ENCODE results near the gene AJM1. TPM values are rescaled to one million over a fixed set of nuclear protein-coding genes. Genes with fewer than 3 reads are reported as not detected.
A peak's percentile ranks its signal among the peaks of the same experiment; 100 is the strongest.

Gene AJM1
- total RNA-seq, 1 donor from 2014 or later: 0.52 TPM

- Histone ChIP-seq H3K9ac (ENCODE audit: low read depth in 1 of 3, low read length in 3 of 3) (peak within 1 kb of the TSS; percentile 70 to 87 (median 84)), H3K27ac (ENCODE audit: low read depth, low read length) (peak within 1 kb of the TSS; percentile 75), H3K4me3 (ENCODE audit: low read length in 3 of 3) (peak within 1 kb of the TSS; percentile 65 to 81 (median 78)), H3K27me3 (ENCODE audit: control insufficient read depth in 3 of 3, insufficient read depth in 3 of 3, low read length in 3 of 3) (no peaks in the 10 kb centered on the region), H3K36me3 (ENCODE audit: control insufficient read depth in 3 of 3, insufficient read depth in 3 of 3, low read length in 3 of 3) (peaks cover 3 to 4% (median 3%) of the 10 kb centered on the region in 3 donors), H3K9me3 (ENCODE audit: control insufficient read depth in 3 of 3, low read length in 3 of 3) (no peaks in the 10 kb centered on the region), H3K4me1 (ENCODE audit: control insufficient read depth in 3 of 3, insufficient read depth in 3 of 3, low read length in 3 of 3) (peaks cover 15 to 35% (median 16%) of the 10 kb centered on the region in 3 donors)
Measured at GRCh38 chr9:136885950-136886578, 43.8 kb downstream of the AJM1 start, which contains the start of gene TRAF2. Gene TRAF2 (plus strand): TSS chr9:136886516. CDS start chr9:136898741, 12,225 bp downstream.

GRCh38 chr9:136886610-136887597 lies 44.6 kb downstream of the AJM1 start:
- Histone ChIP-seq H3K9ac (ENCODE audit: low read depth in 1 of 3, low read length in 3 of 3) (peak overlapping the region; percentile 70 to 87 (median 84)), H3K27ac (ENCODE audit: low read depth, low read length) (peak overlapping the region; percentile 75), H3K4me3 (ENCODE audit: low read length in 3 of 3) (peak overlapping the region; percentile 62 to 80 (median 77)), H3K4me1 (ENCODE audit: control insufficient read depth in 3 of 3, insufficient read depth in 3 of 3, low read length in 3 of 3) (peaks cover 12 to 28% (median 14%) of the 10 kb centered on the region in 3 donors), H3K9me3 (ENCODE audit: control insufficient read depth in 3 of 3, low read length in 3 of 3) (no peaks in the 10 kb centered on the region), H3K36me3 (ENCODE audit: control insufficient read depth in 3 of 3, insufficient read depth in 3 of 3, low read length in 3 of 3) (peaks cover 3 to 4% (median 3%) of the 10 kb centered on the region in 3 donors), H3K27me3 (ENCODE audit: control insufficient read depth in 3 of 3, insufficient read depth in 3 of 3, low read length in 3 of 3) (no peaks in the 10 kb centered on the region)

GRCh38 chr9:136888454-136888853 lies 46.2 kb downstream of the AJM1 start:
- no peak overlapping the region for H3K9ac ChIP-seq (ENCODE audit: low read depth in 1 of 3, low read length in 3 of 3)
- peaks cover 6 to 23% (median 9%) of the 10 kb centered on the region in 3 donors for H3K4me1 ChIP-seq (ENCODE audit: control insufficient read depth in 3 of 3, insufficient read depth in 3 of 3, low read length in 3 of 3)
- H3K27ac ChIP-seq (ENCODE audit: low read depth, low read length): no peak overlapping the region
- H3K36me3 ChIP-seq (ENCODE audit: control insufficient read depth in 3 of 3, insufficient read depth in 3 of 3, low read length in 3 of 3): peaks cover 3 to 8% (median 4%) of the 10 kb centered on the region in 3 donors
- no peak overlapping the region for H3K4me3 ChIP-seq (ENCODE audit: low read length in 3 of 3)
- H3K9me3 ChIP-seq (ENCODE audit: control insufficient read depth in 3 of 3, low read length in 3 of 3): no peaks in the 10 kb centered on the region
- no peaks in the 10 kb centered on the region for H3K27me3 ChIP-seq (ENCODE audit: control insufficient read depth in 3 of 3, insufficient read depth in 3 of 3, low read length in 3 of 3)

- Histone ChIP-seq H3K36me3 (ENCODE audit: control insufficient read depth in 3 of 3, insufficient read depth in 3 of 3, low read length in 3 of 3) (peaks cover 3 to 9% (median 4%) of the 10 kb centered on the region in 3 donors), H3K9ac (ENCODE audit: low read depth in 1 of 3, low read length in 3 of 3) (no peak overlapping the region), H3K27ac (ENCODE audit: low read depth, low read length) (no peak overlapping the region), H3K4me1 (ENCODE audit: control insufficient read depth in 3 of 3, insufficient read depth in 3 of 3, low read length in 3 of 3) (peaks cover 6 to 23% (median 9%) of the 10 kb centered on the region in 3 donors), H3K27me3 (ENCODE audit: control insufficient read depth in 3 of 3, insufficient read depth in 3 of 3, low read length in 3 of 3) (no peaks in the 10 kb centered on the region), H3K9me3 (ENCODE audit: control insufficient read depth in 3 of 3, low read length in 3 of 3) (no peaks in the 10 kb centered on the region), H3K4me3 (ENCODE audit: low read length in 3 of 3) (no peak overlapping the region)
Measured at GRCh38 chr9:136889858-136890257, 47.6 kb downstream of the AJM1 start.

- Histone ChIP-seq H3K27ac (ENCODE audit: low read depth, low read length) (no peak overlapping the region), H3K4me3 (ENCODE audit: low read length in 3 of 3) (no peak overlapping the region), H3K36me3 (ENCODE audit: control insufficient read depth in 3 of 3, insufficient read depth in 3 of 3, low read length in 3 of 3) (peaks cover 3 to 13% (median 4%) of the 10 kb centered on the region in 3 donors), H3K4me1 (ENCODE audit: control insufficient read depth in 3 of 3, insufficient read depth in 3 of 3, low read length in 3 of 3) (peaks cover 6 to 21% (median 9%) of the 10 kb centered on the region in 3 donors), H3K9me3 (ENCODE audit: control insufficient read depth in 3 of 3, low read length in 3 of 3) (no peaks in the 10 kb centered on the region), H3K9ac (ENCODE audit: low read depth in 1 of 3, low read length in 3 of 3) (no peak overlapping the region), H3K27me3 (ENCODE audit: control insufficient read depth in 3 of 3, insufficient read depth in 3 of 3, low read length in 3 of 3) (no peaks in the 10 kb centered on the region)
Measured at GRCh38 chr9:136890661-136891060, 48.4 kb downstream of the AJM1 start.

Small RNA genes within 50 kb of the gene (small RNA-seq; reads per million reads assigned to genes)
- gene AL355987.2: not detected
- gene MIR4292: not detected
- 0.12 reads per million for gene MIR4479

Other genes starting within 250 kb of the AJM1 start
- 51.7 TPM for gene EGFL7, start 179.6 kb upstream of the AJM1 start, total RNA-seq
- gene AGPAT2, start 155.0 kb upstream of the AJM1 start, total RNA-seq: 27.1 TPM
- gene DIPK1B, start 129.9 kb upstream of the AJM1 start, total RNA-seq: 11.0 TPM
- 2.1 TPM for gene LCN10, start 99.5 kb upstream of the AJM1 start, total RNA-seq
- gene LCN6, start 94.0 kb upstream of the AJM1 start, total RNA-seq: not detected
- not detected for gene LCN8, start 84.2 kb upstream of the AJM1 start, total RNA-seq
- not detected for gene LCN15, start 78.0 kb upstream of the AJM1 start, total RNA-seq
- gene TMEM141, start 51.1 kb upstream of the AJM1 start, total RNA-seq: 28.7 TPM
- gene CCDC183, start 46.1 kb upstream of the AJM1 start, total RNA-seq: 1.0 TPM
- 34.4 TPM for gene RABL6, start 34.5 kb upstream of the AJM1 start, total RNA-seq
- gene PHPT1, start 6.9 kb downstream of the AJM1 start, total RNA-seq: 109 TPM
- 0.52 TPM for gene MAMDC4, start 9.9 kb downstream of the AJM1 start, total RNA-seq
- gene EDF1, start 23.8 kb downstream of the AJM1 start, total RNA-seq: 196 TPM
- 4.7 TPM for gene TRAF2, start 44.0 kb downstream of the AJM1 start, total RNA-seq
- gene FBXW5, start 102.3 kb downstream of the AJM1 start, total RNA-seq: 45.4 TPM
- not detected for gene C8G, start 102.8 kb downstream of the AJM1 start, total RNA-seq
- not detected for gene LCN12, start 109.8 kb downstream of the AJM1 start, total RNA-seq
- 4.2 TPM for gene PTGDS, start 135.0 kb downstream of the AJM1 start, total RNA-seq
- gene LCNL1, start 140.5 kb downstream of the AJM1 start, total RNA-seq: under 0.01 TPM
- 2.1 TPM for gene PAXX, start 149.9 kb downstream of the AJM1 start, total RNA-seq
- gene CLIC3, start 154.1 kb downstream of the AJM1 start, total RNA-seq: not detected
- gene ABCA2, start 185.8 kb downstream of the AJM1 start, total RNA-seq: 5.2 TPM
- not detected for gene FUT7, start 189.6 kb downstream of the AJM1 start, total RNA-seq
- 5.7 TPM for gene NPDC1, start 203.7 kb downstream of the AJM1 start, total RNA-seq
- gene ENTPD2, start 211.6 kb downstream of the AJM1 start, total RNA-seq: 5.2 TPM
- 1.0 TPM for gene SAPCD2, start 228.1 kb downstream of the AJM1 start, total RNA-seq
- 1.0 TPM for gene UAP1L1, start 235.0 kb downstream of the AJM1 start, total RNA-seq
- 31.8 TPM for gene MAN1B1, start 244.5 kb downstream of the AJM1 start, total RNA-seq

Measured in skeletal muscle tissue (tissue), 5 donors.